ENCODE results near the gene SMARCD3.

DNA sequence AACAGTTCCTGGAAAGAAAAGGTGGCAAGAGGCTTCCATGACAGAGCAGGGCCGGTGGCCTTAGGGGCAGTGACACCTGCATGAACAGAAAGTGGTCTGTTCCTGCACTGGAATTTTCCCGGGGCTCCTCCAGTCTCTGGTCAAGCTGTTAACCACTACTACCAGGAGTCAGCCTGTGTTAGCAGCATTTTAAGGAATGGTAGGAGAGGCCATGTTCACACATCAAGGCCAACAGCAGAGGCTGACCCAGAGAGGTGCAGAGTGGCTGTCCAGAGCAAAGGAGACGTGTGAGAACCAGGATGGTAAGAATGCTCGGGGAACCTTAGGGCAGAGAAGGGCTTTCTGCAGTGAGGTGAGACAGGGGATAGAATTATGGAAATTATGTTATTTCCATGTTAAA is 46.7 kb downstream of the SMARCD3 start:
- TF ChIP-seq, protein P1, sequence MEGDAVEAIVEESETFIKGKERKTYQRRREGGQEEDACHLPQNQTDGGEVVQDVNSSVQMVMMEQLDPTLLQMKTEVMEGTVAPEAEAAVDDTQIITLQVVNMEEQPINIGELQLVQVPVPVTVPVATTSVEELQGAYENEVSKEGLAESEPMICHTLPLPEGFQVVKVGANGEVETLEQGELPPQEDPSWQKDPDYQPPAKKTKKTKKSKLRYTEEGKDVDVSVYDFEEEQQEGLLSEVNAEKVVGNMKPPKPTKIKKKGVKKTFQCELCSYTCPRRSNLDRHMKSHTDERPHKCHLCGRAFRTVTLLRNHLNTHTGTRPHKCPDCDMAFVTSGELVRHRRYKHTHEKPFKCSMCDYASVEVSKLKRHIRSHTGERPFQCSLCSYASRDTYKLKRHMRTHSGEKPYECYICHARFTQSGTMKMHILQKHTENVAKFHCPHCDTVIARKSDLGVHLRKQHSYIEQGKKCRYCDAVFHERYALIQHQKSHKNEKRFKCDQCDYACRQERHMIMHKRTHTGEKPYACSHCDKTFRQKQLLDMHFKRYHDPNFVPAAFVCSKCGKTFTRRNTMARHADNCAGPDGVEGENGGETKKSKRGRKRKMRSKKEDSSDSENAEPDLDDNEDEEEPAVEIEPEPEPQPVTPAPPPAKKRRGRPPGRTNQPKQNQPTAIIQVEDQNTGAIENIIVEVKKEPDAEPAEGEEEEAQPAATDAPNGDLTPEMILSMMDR (IDR thresholded peaks at IDR 0.05), result no peak
- no peak for TF ChIP-seq POLR2A (IDR thresholded peaks at IDR 0.05)
- no peak for TF ChIP-seq POLR2AphosphoS5 (IDR thresholded peaks at IDR 0.05)

All from prostate gland (tissue), 2 donors.